ENCODE measurements around the gene UPK2. TPM values are rescaled to one million over a fixed set of nuclear protein-coding genes. Genes with fewer than 3 reads are reported as not detected.

Gene UPK2
- total and polyA plus RNA-seq, 2 of the 13 experiments (the other 11 are each of a cell fraction or from before 2014, with no cell fraction given), result not detected

- 0% methylated on average over 12 of the region's 13 CpGs for WGBS (ENCODE audit: low lambda C conversion rate)
- BruUV-seq (replicated peaks), result TSS peak; percentile 83
- H3K27me3 ChIP-seq (ENCODE audit: control insufficient read depth in 1 of 2, insufficient read depth in 2 of 2, low read length in 2 of 2), result no peaks in the 10 kb centered on the region; a peak in 1 of 5 replicates
- peak overlapping the region; percentile 94 for H3K4me2 ChIP-seq (ENCODE audit: low read depth, low read length)
- no peak overlapping the region for H2AFZ ChIP-seq (ENCODE audit: low read length)
- ChIA-PET CTCF (ENCODE audit: low intra/inter-chr PET ratio, low total read pairs) (no interaction called here), POLR2A (interaction anchor here (0.7 to 2.9 kb wide), 3 partner anchors 97 to 130 kb away, joined by 4 to 14 read pairs (median 4); partner anchors contain the start of genes DDX6, RPS25 and TRAPPC4)
- in situ Hi-C loops (cut with HindIII; ENCODE audit: extremely low pct_ligation_motif_present, low pct_unique_long_range_greater_than_20kb) (no loop called here), intact Hi-C loops (cut with micrococcal nuclease; ENCODE audit: unreplicated experiment) (loop anchor here (1.0 kb wide), 1 partner anchor 10 kb away; no protein-coding TSS in a partner anchor)
- H3K9ac ChIP-seq (ENCODE audit: insufficient read depth, low read depth, low read length), result peak overlapping the region; percentile 66
- H3K9me3 ChIP-seq (ENCODE audit: low read length), result no peaks in the 10 kb centered on the region
- peaks cover 50% of the 10 kb centered on the region for H3K79me2 ChIP-seq (ENCODE audit: insufficient read depth, low read length)
- ATAC-seq (peak; percentile 30), DNase-seq (ENCODE audit: low spot score) (peak; percentile 94), FAIRE-seq (peak; percentile 97)
- H3K36me3 ChIP-seq (replicated peaks in 1 of 2; ENCODE audit: control insufficient read depth in 1 of 2, insufficient read depth in 2 of 2, low read length in 2 of 2), result no peaks in the 10 kb centered on the region
- peaks cover 84% of the 10 kb centered on the region for H3K4me1 ChIP-seq (ENCODE audit: insufficient read depth, low read length)
- peak overlapping the region; percentile 88 for H3K27ac ChIP-seq (ENCODE audit: extremely low read length, insufficient read depth, low read length)
- H3K4me3 ChIP-seq (replicated peaks in 1 of 3; ENCODE audit: insufficient read depth in 1 of 3, low read depth in 2 of 3, low read length in 3 of 3), result peak overlapping the region; percentile 87 to 97 (median 90)
- no peaks in the 10 kb centered on the region for H4K20me1 ChIP-seq (ENCODE audit: insufficient read depth, low read length)
- TF ChIP-seq ZNF3 (CRISPR knock-in tag; IDR thresholded peaks at IDR 0.05) (no peak), ZKSCAN5 (CRISPR knock-in tag; IDR thresholded peaks at IDR 0.05) (no peak), MLX (CRISPR knock-in tag; IDR thresholded peaks at IDR 0.05) (peak; percentile 38; the same call in 1 of the 2 replicates), ZNF879 (CRISPR knock-in tag; IDR thresholded peaks at IDR 0.05) (no peak), ZNF766 (CRISPR knock-in tag; IDR thresholded peaks at IDR 0.05; ENCODE audit: borderline replicate concordance) (no peak), ZNF605 (CRISPR knock-in tag; IDR thresholded peaks at IDR 0.05) (0 out of 2 replicates have a peak, but pooled peaks have one; percentile 62), ZNF350 (CRISPR knock-in tag; IDR thresholded peaks at IDR 0.05; ENCODE audit: borderline replicate concordance, low read depth) (peak; percentile 54; the same call in 1 of the 2 replicates), PBX3 (CRISPR knock-in tag; IDR thresholded peaks at IDR 0.05; ENCODE audit: borderline replicate concordance) (no peak), U2AF2 (IDR thresholded peaks at IDR 0.05; ENCODE audit: low read depth, low read length) (no peak), CSRNP2 (CRISPR knock-in tag; conservative IDR thresholded peaks at IDR 0.05; ENCODE audit: low read depth) (no peak), ZNF770 (CRISPR knock-in tag; IDR thresholded peaks at IDR 0.05) (peak; percentile 41; the same call in 1 of the 2 replicates), ZNF12 (CRISPR knock-in tag; IDR thresholded peaks at IDR 0.05) (no peak), IRX3 (CRISPR knock-in tag; IDR thresholded peaks at IDR 0.05; ENCODE audit: borderline replicate concordance, low read depth) (0 out of 2 replicates have a peak, but pooled peaks have one; percentile 5), ZNF776 (CRISPR knock-in tag; IDR thresholded peaks at IDR 0.05) (no peak), MAF1 (CRISPR knock-in tag; IDR thresholded peaks at IDR 0.05; ENCODE audit: borderline replicate concordance) (no peak), ZNF138 (CRISPR knock-in tag; IDR thresholded peaks at IDR 0.05; ENCODE audit: low read depth) (no peak), ZNF143 (CRISPR knock-in tag; IDR thresholded peaks at IDR 0.05) (peak; percentile 3; the same call in 1 of the 2 replicates)
Measured at GRCh38 chr11:118921121-118921928, 34.8 kb upstream of the UPK2 start.

Data from HepG2 (cell line).